ENCODE measurements around the gene CLSTN2. TPM values are rescaled to one million over a fixed set of nuclear protein-coding genes. Genes with fewer than 3 reads are reported as not detected.

The CLSTN2 gene
- total and polyA plus RNA-seq, 2 of the 4 experiments (the other 2 are of a cell fraction), result under 0.01 to 0.07 TPM

DNA sequence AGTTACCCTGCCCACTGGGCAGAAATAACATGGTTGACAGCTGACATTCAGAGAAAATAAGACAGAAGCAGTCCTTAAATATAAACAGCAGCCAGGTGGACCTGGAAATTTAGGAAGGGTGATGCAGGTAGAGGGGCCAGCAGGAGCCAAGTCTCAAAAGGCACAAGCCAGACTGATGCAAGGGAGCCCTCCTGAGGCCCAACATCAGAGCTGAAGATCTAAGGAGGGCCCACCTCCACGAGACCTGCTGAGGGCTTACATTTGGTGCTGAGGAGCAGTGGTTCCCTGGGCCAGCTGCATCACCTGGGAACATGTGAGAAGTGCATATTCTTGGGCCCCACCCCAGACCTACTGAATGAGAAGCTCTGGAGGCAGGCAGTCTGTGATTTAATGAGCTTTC lies 637.3 kb downstream of the CLSTN2 start:
- no TSS peak for BruUV-seq (replicated peaks)
- H3K36me3 ChIP-seq (ENCODE audit: control insufficient read depth, insufficient read depth, low read length), result no peaks in the 10 kb centered on the region
- no peak overlapping the region for H2AK5ac ChIP-seq (ENCODE audit: low read depth, low read length)
- no peak overlapping the region for H3K56ac ChIP-seq (ENCODE audit: extremely low read depth, insufficient read depth, low read length)
- in situ Hi-C loops (cut with MboI; ENCODE audit: low sequenced_read_pairs) (no loop called here), intact Hi-C loops (cut with micrococcal nuclease) (no loop called here), dilution Hi-C loops (cut with HindIII; ENCODE audit: low sequenced_read_pairs, unreplicated experiment) (no loop called here)
- no peak overlapping the region for H4K8ac ChIP-seq (ENCODE audit: low read depth in 2 of 2, low read length in 2 of 2)
- no peaks in the 10 kb centered on the region for H3K27me3 ChIP-seq (ENCODE audit: control insufficient read depth, insufficient read depth, low read length)
- H2BK15ac ChIP-seq (ENCODE audit: low read depth, low read length), result no peak overlapping the region
- H2BK5ac ChIP-seq (ENCODE audit: low read depth, low read length, poor library complexity, severe bottlenecking), result no peak overlapping the region
- no peak overlapping the region for H3K23ac ChIP-seq (ENCODE audit: low read depth, low read length)
- H3K18ac ChIP-seq (ENCODE audit: low read depth, low read length), result no peak overlapping the region
- no peak overlapping the region for H3K27ac ChIP-seq (ENCODE audit: insufficient read depth, low read length)
- H3K9me3 ChIP-seq (ENCODE audit: control insufficient read depth, insufficient read depth, low read length), result peaks cover 2% of the 10 kb centered on the region; the same call in 1 of the 2 replicates
- no peak overlapping the region for H2AFZ ChIP-seq (replicated peaks; ENCODE audit: low read length, poor library complexity)
- H3K4me1 ChIP-seq (ENCODE audit: control insufficient read depth, insufficient read depth, low read length), result no peaks in the 10 kb centered on the region
- ATAC-seq (ENCODE audit: low read depth), result no peak
- no peak overlapping the region for H2BK120ac ChIP-seq (ENCODE audit: low read depth, low read length)
- POLR2A ChIA-PET (ENCODE audit: unreplicated experiment), result no interaction called here
- CTCF ChIA-PET, result no interaction called here
- H3K4me2 ChIP-seq (ENCODE audit: low read depth, low read length), result no peak overlapping the region
- H3K14ac ChIP-seq (replicated peaks; ENCODE audit: low read depth, low read length), result no peak overlapping the region
- no peak for DNase-seq
- no peak overlapping the region for H3K9ac ChIP-seq (ENCODE audit: low read depth, low read length)
- H3K79me1 ChIP-seq (ENCODE audit: low read depth in 1 of 2, low read length in 2 of 2), result no peaks in the 10 kb centered on the region
- no peak overlapping the region for H2AK9ac ChIP-seq (replicated peaks; ENCODE audit: low read depth, low read length, poor library complexity)
- H4K20me1 ChIP-seq (ENCODE audit: insufficient read depth, low read length), result no peaks in the 10 kb centered on the region
- H2BK20ac ChIP-seq (ENCODE audit: low read depth, low read length), result no peak overlapping the region
- no peak overlapping the region for H3K4me3 ChIP-seq (ENCODE audit: insufficient read depth, low read depth, low read length)
- no peak overlapping the region for H4K91ac ChIP-seq (ENCODE audit: insufficient read depth, low read depth, low read length)
- H3K9me1 ChIP-seq (ENCODE audit: insufficient read depth, low read length), result no peaks in the 10 kb centered on the region
- WGBS, 2 experiments (ENCODE audit: extremely low coverage in 2 of 2, insufficient read length in 1 of 2), result no CpG with 5 or more reads among the region's 1 CpG
- TF ChIP-seq SMC3 (IDR thresholded peaks at IDR 0.05; ENCODE audit: low read depth, low read length) (no peak), RAD21 (IDR thresholded peaks at IDR 0.05; ENCODE audit: low read length) (no peak), MAZ (IDR thresholded peaks at IDR 0.05; ENCODE audit: borderline replicate concordance, low read depth, low read length) (no peak), FOS (IDR thresholded peaks at IDR 0.05; ENCODE audit: low read depth, low read length) (no peak), ELK1 (IDR thresholded peaks at IDR 0.05; ENCODE audit: borderline replicate concordance, low read depth, low read length) (no peak), RFX5 (IDR thresholded peaks at IDR 0.05; ENCODE audit: low read depth, low read length) (no peak), MAFK (IDR thresholded peaks at IDR 0.05; ENCODE audit: low read depth, low read length) (no peak), USF2 (IDR thresholded peaks at IDR 0.05; ENCODE audit: low read depth, low read length) (no peak), CHD1 (IDR thresholded peaks at IDR 0.05; ENCODE audit: low read depth, low read length) (no peak), RCOR1 (IDR thresholded peaks at IDR 0.05; ENCODE audit: insufficient replicate concordance, low read length) (no peak), POLR2A (IDR thresholded peaks at IDR 0.05; ENCODE audit: low read depth, low read length) (no peak), MXI1 (IDR thresholded peaks at IDR 0.05; ENCODE audit: borderline replicate concordance, low read depth, low read length) (no peak), BHLHE40 (IDR thresholded peaks at IDR 0.05; ENCODE audit: low read depth, low read length) (no peak), CEBPB (IDR thresholded peaks at IDR 0.05; ENCODE audit: low read depth, low read length) (no peak)
- TF ChIP-seq, protein P1, sequence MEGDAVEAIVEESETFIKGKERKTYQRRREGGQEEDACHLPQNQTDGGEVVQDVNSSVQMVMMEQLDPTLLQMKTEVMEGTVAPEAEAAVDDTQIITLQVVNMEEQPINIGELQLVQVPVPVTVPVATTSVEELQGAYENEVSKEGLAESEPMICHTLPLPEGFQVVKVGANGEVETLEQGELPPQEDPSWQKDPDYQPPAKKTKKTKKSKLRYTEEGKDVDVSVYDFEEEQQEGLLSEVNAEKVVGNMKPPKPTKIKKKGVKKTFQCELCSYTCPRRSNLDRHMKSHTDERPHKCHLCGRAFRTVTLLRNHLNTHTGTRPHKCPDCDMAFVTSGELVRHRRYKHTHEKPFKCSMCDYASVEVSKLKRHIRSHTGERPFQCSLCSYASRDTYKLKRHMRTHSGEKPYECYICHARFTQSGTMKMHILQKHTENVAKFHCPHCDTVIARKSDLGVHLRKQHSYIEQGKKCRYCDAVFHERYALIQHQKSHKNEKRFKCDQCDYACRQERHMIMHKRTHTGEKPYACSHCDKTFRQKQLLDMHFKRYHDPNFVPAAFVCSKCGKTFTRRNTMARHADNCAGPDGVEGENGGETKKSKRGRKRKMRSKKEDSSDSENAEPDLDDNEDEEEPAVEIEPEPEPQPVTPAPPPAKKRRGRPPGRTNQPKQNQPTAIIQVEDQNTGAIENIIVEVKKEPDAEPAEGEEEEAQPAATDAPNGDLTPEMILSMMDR (conservative IDR thresholded peaks at IDR 0.05; ENCODE audit: low read depth, low read length), result no peak
- H4K5ac ChIP-seq (ENCODE audit: low read depth, low read length), result no peak overlapping the region
- H3K4ac ChIP-seq (ENCODE audit: low read depth, low read length), result no peak overlapping the region

Measured in IMR-90 (cell line).